Spleen (tissue), 7 donors: ENCODE results near the gene CABLES2.

Source experiments
- CTCF ChIP-seq, 11 experiments: fragments of 200-600 bp in 7 of 11; fragments of 450-650 bp in 4 of 11; sonication (generic) in 4 of 11; IDR thresholded peaks in 8 of 11; conservative IDR thresholded peaks in 3 of 11; 1 replicate in 7 of 11; 2 replicates in 4 of 11; pipeline versions ENCODE4 v1.4.0 to v1.8.0; 2016 to 2021; ENCODE audit warnings: antibody characterized with exemption in 11 of 11, inconsistent platforms in 4 of 11, mild to moderate bottlenecking in 1 of 11
- POLR2AphosphoS5 ChIP-seq, 3 donors: sonication (generic); formaldehyde crosslinking; IDR thresholded peaks; one replicate each; pipeline ENCODE4 v1.5.1; 2017; ENCODE audit warnings: antibody characterized with exemption in 3 of 3
- donor health status: DM: no; HTN: no; CAD: no; lungs with moderate emphysema.
- donor health status: DM: no; HTN: no; CAD: no.
- donor health status: DM: no; HTN: no; CAD: no.

- TF ChIP-seq CTCF (IDR thresholded peaks at IDR 0.05 in 8 of 11, conservative IDR thresholded peaks at IDR 0.05 in 3 of 11) (no peak), POLR2AphosphoS5 (IDR thresholded peaks at IDR 0.05) (peak in 2 of 3 donors; percentile 18 to 50)
These were observed 15.7 kb downstream of the CABLES2 start for GRCh38 chr20:62391165-62392076.
